K562 (cell line): ENCODE results near the gene FBXL12. TPM values are rescaled to one million over a fixed set of nuclear protein-coding genes. Genes with fewer than 3 reads are reported as not detected.

Experiments used
- ARNT ChIP-seq, 2 experiments: fragments of 450-650 bp; IDR thresholded peaks; 2 replicates each; pipeline ENCODE4 v1.6.1; 2016; ENCODE audit warnings: mild to moderate bottlenecking in 1 of 2
- CC2D1A ChIP-seq: fragments of 450-650 bp; IDR thresholded peaks from 2 replicates; pipeline ENCODE4 v1.6.1; 2017; ENCODE audit warnings: mild to moderate bottlenecking
- EGR1 ChIP-seq: fragments of 450-650 bp; conservative IDR thresholded peaks from 2 replicates; pipeline ENCODE4 v1.6.1; 2017; ENCODE audit warnings: mild to moderate bottlenecking
- ESRRB ChIP-seq: fragments of 250-450 bp; sonication (Bioruptor Pico); IDR thresholded peaks from 2 replicates; pipeline ENCODE4 v1.5.0; 2020; ENCODE audit warnings: mild to moderate bottlenecking, moderate library complexity, borderline replicate concordance
- ETS2 ChIP-seq: IDR thresholded peaks from 2 replicates; pipeline ENCODE4 v1.6.1; 2016; ENCODE audit warnings: borderline replicate concordance, missing genetic modification characterization, mild to moderate bottlenecking, moderate library complexity, missing compliant biosample characterization; ENCODE audit not compliant: poor library complexity, severe bottlenecking
- HIVEP1 ChIP-seq: fragments of 250-450 bp; sonication (Bioruptor Pico); IDR thresholded peaks from 2 replicates; pipeline ENCODE4 v1.4.0; 2020; ENCODE audit warnings: mild to moderate bottlenecking
- MAZ ChIP-seq, 2 experiments: fragments of 450-650 bp in 1 of 2; sonication (generic) in 1 of 2; formaldehyde crosslinking; IDR thresholded peaks in 1 of 2; conservative IDR thresholded peaks in 1 of 2; 2 replicates each; pipeline versions ENCODE4 v1.4.0 to v1.5.0; 2020; ENCODE audit warnings: mild to moderate bottlenecking in 1 of 2, missing genetic modification reagents in 1 of 2
- NCOR1 ChIP-seq: fragments of 450-650 bp; IDR thresholded peaks from 2 replicates; pipeline ENCODE4 v1.6.1; 2016; ENCODE audit warnings: mild to moderate bottlenecking, moderate library complexity
- NR4A1 ChIP-seq, 2 experiments: fragments of 250-450 bp in 1 of 2; fragments of 450-650 bp in 1 of 2; sonication (Bioruptor Pico) in 1 of 2; IDR thresholded peaks; 2 replicates each; pipeline versions ENCODE4 v1.4.0 to v1.6.1; 2016 to 2020; ENCODE audit warnings: mild to moderate bottlenecking in 2 of 2, missing compliant biosample characterization in 1 of 2, missing genetic modification characterization in 1 of 2, moderate library complexity in 1 of 2
- RCOR1 ChIP-seq, 2 experiments: IDR thresholded peaks; 2 replicates each; pipeline ENCODE4 v1.6.1; 2012; ENCODE audit warnings: low read depth in 2 of 2, low read length in 2 of 2, borderline replicate concordance in 1 of 2, improper control_type of control experiment in 1 of 2
- SIX5 ChIP-seq, 2 experiments: IDR thresholded peaks; 2 replicates each; pipeline ENCODE4 v1.6.1; 2011; ENCODE audit warnings: low read length in 2 of 2, borderline replicate concordance in 1 of 2, low read depth in 1 of 2, mild to moderate bottlenecking in 1 of 2, moderate library complexity in 1 of 2; ENCODE audit not compliant: insufficient read depth in 1 of 2
- SMAD3 ChIP-seq: fragments of 450-650 bp; formaldehyde crosslinking; conservative IDR thresholded peaks from 2 replicates; pipeline ENCODE4 v1.4.0; 2020; ENCODE audit warnings: mild to moderate bottlenecking
- SREBF1 ChIP-seq: fragments of 150-350 bp; IDR thresholded peaks from 2 replicates; pipeline ENCODE4 v1.6.1; 2014; ENCODE audit warnings: antibody characterized with exemption, low read depth, low read length, borderline replicate concordance
- ZBTB8A ChIP-seq: fragments of 450-650 bp; IDR thresholded peaks from 2 replicates; pipeline ENCODE4 v1.6.1; 2018; ENCODE audit warnings: mild to moderate bottlenecking, moderate library complexity; ENCODE audit not compliant: partially characterized antibody
- ZNF561 ChIP-seq: fragments of 450-650 bp; formaldehyde crosslinking; conservative IDR thresholded peaks from 2 replicates; pipeline ENCODE4 v1.4.0; 2020; ENCODE audit warnings: mild to moderate bottlenecking, moderate library complexity
- ZNF764 ChIP-seq: fragments of 250-450 bp; sonication (Bioruptor Pico); IDR thresholded peaks from 2 replicates; pipeline ENCODE4 v1.4.0; 2020; ENCODE audit warnings: low read depth, mild to moderate bottlenecking, moderate library complexity
- polyA plus RNA-seq, 8 experiments: library from polyadenylated mRNA; depleted of rRNA in 4 of 8; stranded (reverse) in 5 of 8; unstranded in 3 of 8; fragments of >200 nt; fragmentation: Nextera tagmentation in 2 of 8; fragmentation: Illumina TruSeq in 1 of 8; extraction: Ambion mirVana in 2 of 8; extraction: Trizol in 1 of 8; gene quantifications; 2 replicates each; pipeline versions ENCODE4 v1.2.1 to v1.2.3, GENCODE V29; 2011 to 2014; ENCODE audit warnings: inconsistent platforms in 1 of 8, missing spikeins in 1 of 8
- total RNA-seq, 7 experiments: library from RNA; depleted of rRNA in 6 of 7; stranded (reverse); fragments of >200 nt in 6 of 7; fragmentation: Illumina TruSeq in 2 of 7; extraction: Trizol in 2 of 7; gene quantifications; 2 replicates each; pipeline versions ENCODE4 v1.2.1 to v1.2.3, GENCODE V29; 2011 to 2021; ENCODE audit warnings: low replicate concordance in 1 of 7
- TF ChIP-seq, protein P1 (sequence below): IDR thresholded peaks from 3 replicates; pipeline ENCODE4 v1.6.1; 2011; ENCODE audit warnings: borderline replicate concordance, mild to moderate bottlenecking; ENCODE audit not compliant: insufficient read length, insufficient read depth
- TF ChIP-seq, protein P2 (sequence below): fragments of 450-650 bp; formaldehyde crosslinking; IDR thresholded peaks from 2 replicates; pipeline ENCODE4 v1.4.0; 2022; ENCODE audit warnings: mild to moderate bottlenecking, moderate library complexity
- TF ChIP-seq, protein P3 (sequence below): fragments of 150-350 bp; IDR thresholded peaks from 2 replicates; pipeline ENCODE4 v1.6.1; 2014; ENCODE audit warnings: low read depth, mild to moderate bottlenecking, low read length, borderline replicate concordance

FBXL12 gene
- total and polyA plus RNA-seq, 9 of the 15 experiments (the other 6 are each of a cell fraction or from before 2014, with no cell fraction given) = 2.7 to 40.5 (median 26.5) TPM

DNA sequence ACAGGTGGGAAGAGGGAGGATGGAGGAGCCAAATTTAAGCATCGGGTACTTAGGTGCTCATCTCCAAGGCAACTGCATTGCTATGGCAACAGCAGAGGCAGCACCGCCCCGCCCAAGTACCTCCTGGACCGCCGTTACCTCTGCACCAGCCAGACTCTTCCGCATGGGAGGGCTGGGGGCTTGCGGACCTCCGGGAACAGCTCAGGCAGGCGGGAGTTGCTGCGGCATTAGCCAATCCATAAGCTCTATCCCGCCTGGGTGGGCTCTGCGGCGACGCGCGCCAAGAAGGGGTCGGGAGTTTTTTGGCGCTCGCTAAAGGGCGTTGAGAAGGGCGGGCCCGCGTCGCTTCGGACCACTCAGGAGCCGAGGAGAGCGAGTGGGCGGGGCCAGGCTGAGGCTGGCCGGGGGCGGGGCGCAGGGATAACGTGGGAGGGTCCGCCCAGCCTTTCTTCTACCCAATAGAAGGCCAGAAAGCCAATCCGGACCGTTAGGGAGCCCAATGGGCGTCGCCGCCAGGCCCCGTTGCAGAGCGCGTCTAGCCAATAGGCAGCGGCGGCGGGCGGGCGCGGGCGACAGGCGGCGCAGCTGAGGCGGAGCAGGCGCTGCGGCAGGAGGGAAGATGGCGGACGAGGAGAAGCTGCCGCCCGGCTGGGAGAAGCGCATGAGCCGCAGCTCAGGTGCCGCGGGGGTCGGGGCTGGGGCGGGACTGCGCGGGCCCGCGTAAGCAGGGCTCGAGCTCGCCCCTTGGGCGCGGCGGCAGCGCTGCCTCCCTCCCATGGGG, 16.0 kb upstream of the FBXL12 start, which contains the start of gene PIN1 (continued):
- TF ChIP-seq, protein P1, sequence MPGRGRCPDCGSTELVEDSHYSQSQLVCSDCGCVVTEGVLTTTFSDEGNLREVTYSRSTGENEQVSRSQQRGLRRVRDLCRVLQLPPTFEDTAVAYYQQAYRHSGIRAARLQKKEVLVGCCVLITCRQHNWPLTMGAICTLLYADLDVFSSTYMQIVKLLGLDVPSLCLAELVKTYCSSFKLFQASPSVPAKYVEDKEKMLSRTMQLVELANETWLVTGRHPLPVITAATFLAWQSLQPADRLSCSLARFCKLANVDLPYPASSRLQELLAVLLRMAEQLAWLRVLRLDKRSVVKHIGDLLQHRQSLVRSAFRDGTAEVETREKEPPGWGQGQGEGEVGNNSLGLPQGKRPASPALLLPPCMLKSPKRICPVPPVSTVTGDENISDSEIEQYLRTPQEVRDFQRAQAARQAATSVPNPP = no peak
- TF ChIP-seq, protein P2, sequence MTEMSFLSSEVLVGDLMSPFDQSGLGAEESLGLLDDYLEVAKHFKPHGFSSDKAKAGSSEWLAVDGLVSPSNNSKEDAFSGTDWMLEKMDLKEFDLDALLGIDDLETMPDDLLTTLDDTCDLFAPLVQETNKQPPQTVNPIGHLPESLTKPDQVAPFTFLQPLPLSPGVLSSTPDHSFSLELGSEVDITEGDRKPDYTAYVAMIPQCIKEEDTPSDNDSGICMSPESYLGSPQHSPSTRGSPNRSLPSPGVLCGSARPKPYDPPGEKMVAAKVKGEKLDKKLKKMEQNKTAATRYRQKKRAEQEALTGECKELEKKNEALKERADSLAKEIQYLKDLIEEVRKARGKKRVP (CRISPR knock-in tag) = no peak
- no peak for TF ChIP-seq ZNF764 (CRISPR knock-in tag)
- peak; percentile 73 to 93 for TF ChIP-seq MAZ (CRISPR knock-in tag; conservative IDR thresholded peaks at IDR 0.05 in 1 of 2, IDR thresholded peaks at IDR 0.05 in 1 of 2)
- no peak for TF ChIP-seq NR4A1 (CRISPR knock-in tag; IDR thresholded peaks at IDR 0.05)
- no peak for TF ChIP-seq NR4A1 (tag; IDR thresholded peaks at IDR 0.05)
- no peak for TF ChIP-seq ETS2 (tag)
- TF ChIP-seq ZNF561 (CRISPR knock-in tag) = no peak
- no peak for TF ChIP-seq HIVEP1 (CRISPR knock-in tag)
- no peak for TF ChIP-seq ZBTB8A
- peak; percentile 87 for TF ChIP-seq EGR1
- peak in 1 of 2 experiments; percentile 99; a peak in 3 of 4 replicates for TF ChIP-seq RCOR1 (IDR thresholded peaks at IDR 0.05; ENCODE audit: borderline replicate concordance in 1 of 2, low read depth in 2 of 2, low read length in 2 of 2)
- TF ChIP-seq ARNT (IDR thresholded peaks at IDR 0.05) = no peak
- no peak for TF ChIP-seq SREBF1
- TF ChIP-seq SIX5 (IDR thresholded peaks at IDR 0.05; ENCODE audit: borderline replicate concordance in 1 of 2, insufficient read depth in 1 of 2, low read depth in 1 of 2, low read length in 2 of 2) = no peak; a peak in 1 of 4 replicates
- TF ChIP-seq, protein P3, sequence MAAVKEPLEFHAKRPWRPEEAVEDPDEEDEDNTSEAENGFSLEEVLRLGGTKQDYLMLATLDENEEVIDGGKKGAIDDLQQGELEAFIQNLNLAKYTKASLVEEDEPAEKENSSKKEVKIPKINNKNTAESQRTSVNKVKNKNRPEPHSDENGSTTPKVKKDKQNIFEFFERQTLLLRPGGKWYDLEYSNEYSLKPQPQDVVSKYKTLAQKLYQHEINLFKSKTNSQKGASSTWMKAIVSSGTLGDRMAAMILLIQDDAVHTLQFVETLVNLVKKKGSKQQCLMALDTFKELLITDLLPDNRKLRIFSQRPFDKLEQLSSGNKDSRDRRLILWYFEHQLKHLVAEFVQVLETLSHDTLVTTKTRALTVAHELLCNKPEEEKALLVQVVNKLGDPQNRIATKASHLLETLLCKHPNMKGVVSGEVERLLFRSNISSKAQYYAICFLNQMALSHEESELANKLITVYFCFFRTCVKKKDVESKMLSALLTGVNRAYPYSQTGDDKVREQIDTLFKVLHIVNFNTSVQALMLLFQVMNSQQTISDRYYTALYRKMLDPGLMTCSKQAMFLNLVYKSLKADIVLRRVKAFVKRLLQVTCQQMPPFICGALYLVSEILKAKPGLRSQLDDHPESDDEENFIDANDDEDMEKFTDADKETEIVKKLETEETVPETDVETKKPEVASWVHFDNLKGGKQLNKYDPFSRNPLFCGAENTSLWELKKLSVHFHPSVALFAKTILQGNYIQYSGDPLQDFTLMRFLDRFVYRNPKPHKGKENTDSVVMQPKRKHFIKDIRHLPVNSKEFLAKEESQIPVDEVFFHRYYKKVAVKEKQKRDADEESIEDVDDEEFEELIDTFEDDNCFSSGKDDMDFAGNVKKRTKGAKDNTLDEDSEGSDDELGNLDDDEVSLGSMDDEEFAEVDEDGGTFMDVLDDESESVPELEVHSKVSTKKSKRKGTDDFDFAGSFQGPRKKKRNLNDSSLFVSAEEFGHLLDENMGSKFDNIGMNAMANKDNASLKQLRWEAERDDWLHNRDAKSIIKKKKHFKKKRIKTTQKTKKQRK = peak; percentile 75; the same call in 1 of the 2 replicates
- TF ChIP-seq NCOR1 = no peak
- peak; percentile 13; the same call in 1 of the 2 replicates for TF ChIP-seq CC2D1A
- TF ChIP-seq ESRRB (CRISPR knock-in tag) = no peak
- no peak for TF ChIP-seq SMAD3 (CRISPR knock-in tag)
